GM18505 (cell line): Measurements from ENCODE around the gene ADRM1.

ENCODE experiments used
- ATAC-seq: cut with Tn5 transposase; IDR thresholded peaks from one replicate; pipeline ENCODE4 v1.9.1; 2021; ENCODE audit not compliant: unreplicated experiment
- POLR2A ChIP-seq: IDR thresholded peaks from 4 replicates; pipeline ENCODE4 v1.6.1; 2011; ENCODE audit warnings: borderline replicate concordance; ENCODE audit not compliant: insufficient read depth, insufficient read length; ENCODE audit errors: extremely low read depth

Gene ADRM1

GRCh38 chr20:62344782-62345181 lies 42.0 kb downstream of the ADRM1 start:
- no peak for ATAC-seq
- TF ChIP-seq POLR2A, result no peak

- no peak for ATAC-seq
- TF ChIP-seq POLR2A, result no peak
These were observed 43.0 kb downstream of the ADRM1 start for GRCh38 chr20:62345681-62346370.

GRCh38 chr20:62346398-62347150 lies 43.8 kb downstream of the ADRM1 start:
- ATAC-seq, result no peak
- TF ChIP-seq POLR2A, result no peak

- TF ChIP-seq POLR2A, result no peak
- no peak for ATAC-seq
These were observed 44.3 kb downstream of the ADRM1 start for GRCh38 chr20:62347151-62347404.

GRCh38 chr20:62347445-62347844 lies 44.6 kb downstream of the ADRM1 start:
- TF ChIP-seq POLR2A, result no peak
- no peak for ATAC-seq

GRCh38 chr20:62348604-62349003 lies 45.8 kb downstream of the ADRM1 start:
- no peak for TF ChIP-seq POLR2A
- no peak for ATAC-seq

GRCh38 chr20:62349556-62350097 lies 46.8 kb downstream of the ADRM1 start:
- ATAC-seq, result no peak
- no peak for TF ChIP-seq POLR2A

- no peak for TF ChIP-seq POLR2A
- ATAC-seq, result no peak
These were observed 47.4 kb downstream of the ADRM1 start for GRCh38 chr20:62350098-62350628.

- no peak for ATAC-seq
- TF ChIP-seq POLR2A, result no peak
These were observed 48.0 kb downstream of the ADRM1 start for GRCh38 chr20:62350629-62351422.

GRCh38 chr20:62351469-62352401 lies 48.9 kb downstream of the ADRM1 start:
- no peak for TF ChIP-seq POLR2A
- ATAC-seq, result no peak

- TF ChIP-seq POLR2A, result no peak
- no peak for ATAC-seq
These were observed 49.8 kb downstream of the ADRM1 start for GRCh38 chr20:62352402-62353288.
